Measurements from ENCODE around the gene TCEAL8. TPM values are rescaled to one million over a fixed set of nuclear protein-coding genes. Genes with fewer than 3 reads are reported as not detected.

The TCEAL8 gene
- 10 to 100 TPM; 32.4 to 35.4 TPM for total RNA-seq

- Mint-ChIP-seq H3K4me1 (ENCODE audit: low read depth) (peaks cover 21% of the 10 kb centered on the region), H3K9me3 (ENCODE audit: insufficient read depth) (no peaks in the 10 kb centered on the region), H3K27me3 (ENCODE audit: low read depth) (peaks cover 7% of the 10 kb centered on the region), H3K36me3 (ENCODE audit: low read depth) (peaks cover 18% of the 10 kb centered on the region), H3K4me3 (peak within 1 kb of the TSS; percentile 89), H3K27ac (peak within 1 kb of the TSS; percentile 96)
- CTCF ChIA-PET = interaction anchor here (0.6 kb wide), 1 partner anchor 44 kb away, joined by 4 read pairs; no protein-coding TSS in a partner anchor
- DNase-seq (peak; percentile 78), ATAC-seq (peak; percentile 88)
- POLR2A ChIA-PET = interaction anchor here (0.7 to 1.0 kb wide), 2 partner anchors 13 to 40 kb away, joined by 3 read pairs; partner anchors contain the start of gene BEX4
These were observed at the start of gene TCEAL8 for GRCh38 chrX:103254921-103255493. TCEAL8 (minus strand) TSS chrX:103255155; CDS start chrX:103253979, 1,176 bp downstream.

GRCh38 chrX:103304705-103305104 is 49.8 kb upstream of the TCEAL8 start:
- Mint-ChIP-seq H3K4me1 (ENCODE audit: low read depth) (peaks cover 6% of the 10 kb centered on the region), H3K4me3 (no peak overlapping the region), H3K9me3 (ENCODE audit: insufficient read depth) (no peaks in the 10 kb centered on the region), H3K36me3 (ENCODE audit: low read depth) (no peaks in the 10 kb centered on the region), H3K27me3 (ENCODE audit: low read depth) (no peaks in the 10 kb centered on the region), H3K27ac (no peak overlapping the region)
- DNase-seq (no peak), ATAC-seq (no peak)
- CTCF ChIA-PET = no interaction called here
- POLR2A ChIA-PET = no interaction called here

- CTCF ChIA-PET = no interaction called here
- ATAC-seq (no peak), DNase-seq (no peak)
- Mint-ChIP-seq H3K9me3 (ENCODE audit: insufficient read depth) (no peaks in the 10 kb centered on the region), H3K27ac (no peak overlapping the region), H3K27me3 (ENCODE audit: low read depth) (peaks cover 14% of the 10 kb centered on the region), H3K36me3 (ENCODE audit: low read depth) (no peaks in the 10 kb centered on the region), H3K4me1 (ENCODE audit: low read depth) (no peaks in the 10 kb centered on the region), H3K4me3 (no peak overlapping the region)
- POLR2A ChIA-PET = no interaction called here
These were observed 38.2 kb upstream of the TCEAL8 start for GRCh38 chrX:103293118-103293517.

- Mint-ChIP-seq H3K4me1 (ENCODE audit: low read depth) (peaks cover 3% of the 10 kb centered on the region), H3K9me3 (ENCODE audit: insufficient read depth) (no peaks in the 10 kb centered on the region), H3K27me3 (ENCODE audit: low read depth) (peaks cover 42% of the 10 kb centered on the region), H3K36me3 (ENCODE audit: low read depth) (no peaks in the 10 kb centered on the region), H3K27ac (no peak overlapping the region), H3K4me3 (no peak overlapping the region)
- DNase-seq (no peak), ATAC-seq (no peak)
- POLR2A ChIA-PET = no interaction called here
- CTCF ChIA-PET = no interaction called here
These were observed 24.7 kb upstream of the TCEAL8 start for GRCh38 chrX:103279624-103280023.

GRCh38 chrX:103276581-103277002 is 21.6 kb upstream of the TCEAL8 start, which contains the start of gene TCEAL5:
TCEAL5 (minus strand) TSS chrX:103276750; CDS start chrX:103274563, 2,187 bp downstream.
- POLR2A ChIA-PET = no interaction called here
- no peak within 1 kb of the TSS for H3K4me3 Mint-ChIP-seq
- H3K27me3 Mint-ChIP-seq (ENCODE audit: low read depth) = peaks cover 46% of the 10 kb centered on the region
- H3K27ac Mint-ChIP-seq = no peak within 1 kb of the TSS
- no peaks in the 10 kb centered on the region for H3K36me3 Mint-ChIP-seq (ENCODE audit: low read depth)
- no peaks in the 10 kb centered on the region for H3K9me3 Mint-ChIP-seq (ENCODE audit: insufficient read depth)
- ATAC-seq (no peak), DNase-seq (no peak)
- peaks cover 3% of the 10 kb centered on the region for H3K4me1 Mint-ChIP-seq (ENCODE audit: low read depth)
- CTCF ChIA-PET = no interaction called here

GRCh38 chrX:103275947-103276567 is 21.1 kb upstream of the TCEAL8 start:
- H3K4me1 Mint-ChIP-seq (ENCODE audit: low read depth) = peaks cover 3% of the 10 kb centered on the region
- no peak for ATAC-seq
- CTCF ChIA-PET = no interaction called here
- POLR2A ChIA-PET = no interaction called here
- H3K4me3 Mint-ChIP-seq = no peak overlapping the region
- peaks cover 48% of the 10 kb centered on the region for H3K27me3 Mint-ChIP-seq (ENCODE audit: low read depth)
- DNase-seq = no peak
- no peak overlapping the region for H3K27ac Mint-ChIP-seq
- no peaks in the 10 kb centered on the region for H3K36me3 Mint-ChIP-seq (ENCODE audit: low read depth)
- no peaks in the 10 kb centered on the region for H3K9me3 Mint-ChIP-seq (ENCODE audit: insufficient read depth)

- H3K36me3 Mint-ChIP-seq (ENCODE audit: low read depth) = no peaks in the 10 kb centered on the region
- no peak overlapping the region for H3K4me3 Mint-ChIP-seq
- peaks cover 3% of the 10 kb centered on the region for H3K4me1 Mint-ChIP-seq (ENCODE audit: low read depth)
- H3K27ac Mint-ChIP-seq = no peak overlapping the region
- ChIA-PET CTCF (no interaction called here), POLR2A (no interaction called here)
- no peak for DNase-seq
- ATAC-seq = no peak
- no peaks in the 10 kb centered on the region for H3K9me3 Mint-ChIP-seq (ENCODE audit: insufficient read depth)
- peaks cover 40% of the 10 kb centered on the region for H3K27me3 Mint-ChIP-seq (ENCODE audit: low read depth)
These were observed 19.3 kb upstream of the TCEAL8 start for GRCh38 chrX:103274284-103274683.

- Mint-ChIP-seq H3K27me3 (ENCODE audit: low read depth) (peaks cover 14% of the 10 kb centered on the region), H3K4me3 (no peak overlapping the region), H3K4me1 (ENCODE audit: low read depth) (peaks cover 20% of the 10 kb centered on the region), H3K9me3 (ENCODE audit: insufficient read depth) (no peaks in the 10 kb centered on the region), H3K36me3 (ENCODE audit: low read depth) (peaks cover 14% of the 10 kb centered on the region), H3K27ac (no peak overlapping the region)
- DNase-seq = no peak
- no peak for ATAC-seq
- ChIA-PET POLR2A (no interaction called here), CTCF (interaction anchor here (1.2 to 1.6 kb wide), 3 partner anchors 9 to 202 kb away, joined by 3 to 5 read pairs (median 4); no protein-coding TSS in a partner anchor)
These were observed 3.3 kb upstream of the TCEAL8 start for GRCh38 chrX:103258275-103258674.

- ChIA-PET POLR2A (no interaction called here), CTCF (no interaction called here)
- no peak overlapping the region for H3K4me3 Mint-ChIP-seq
- DNase-seq (no peak), ATAC-seq (no peak)
- H3K4me1 Mint-ChIP-seq (ENCODE audit: low read depth) = peaks cover 21% of the 10 kb centered on the region
- peaks cover 18% of the 10 kb centered on the region for H3K36me3 Mint-ChIP-seq (ENCODE audit: low read depth)
- H3K27ac Mint-ChIP-seq = no peak overlapping the region
- H3K27me3 Mint-ChIP-seq (ENCODE audit: low read depth) = peaks cover 9% of the 10 kb centered on the region
- H3K9me3 Mint-ChIP-seq (ENCODE audit: insufficient read depth) = no peaks in the 10 kb centered on the region
These were observed 1.7 kb upstream of the TCEAL8 start for GRCh38 chrX:103256651-103257050.

- Mint-ChIP-seq H3K27me3 (ENCODE audit: low read depth) (peaks cover 3% of the 10 kb centered on the region), H3K4me1 (ENCODE audit: low read depth) (peaks cover 21% of the 10 kb centered on the region), H3K9me3 (ENCODE audit: insufficient read depth) (no peaks in the 10 kb centered on the region), H3K27ac (peak overlapping the region; percentile 96), H3K4me3 (peak overlapping the region; percentile 89), H3K36me3 (ENCODE audit: low read depth) (peaks cover 18% of the 10 kb centered on the region)
- ATAC-seq (peak; percentile 60), DNase-seq (peak; percentile 57)
- ChIA-PET POLR2A (interaction anchor here (1.0 kb wide), 1 partner anchor 39 kb away, joined by 3 read pairs; the partner anchor contains the start of gene BEX4), CTCF (interaction anchor here (1.0 to 1.4 kb wide), 4 partner anchors 23 to 236 kb away, joined by 3 to 4 read pairs (median 3); no protein-coding TSS in a partner anchor)
These were observed 657 bp downstream of the TCEAL8 start for GRCh38 chrX:103254171-103254824.

- no peaks in the 10 kb centered on the region for H3K9me3 Mint-ChIP-seq (ENCODE audit: insufficient read depth)
- H3K27me3 Mint-ChIP-seq (ENCODE audit: low read depth) = peaks cover 3% of the 10 kb centered on the region
- ATAC-seq (no peak), DNase-seq (no peak)
- H3K4me3 Mint-ChIP-seq = peak overlapping the region; percentile 89
- peaks cover 18% of the 10 kb centered on the region for H3K36me3 Mint-ChIP-seq (ENCODE audit: low read depth)
- ChIA-PET POLR2A (no interaction called here), CTCF (interaction anchor here (1.0 to 1.4 kb wide), 4 partner anchors 23 to 237 kb away, joined by 3 to 4 read pairs (median 3); no protein-coding TSS in a partner anchor)
- peaks cover 21% of the 10 kb centered on the region for H3K4me1 Mint-ChIP-seq (ENCODE audit: low read depth)
- peak overlapping the region; percentile 96 for H3K27ac Mint-ChIP-seq
These were observed 1.3 kb downstream of the TCEAL8 start for GRCh38 chrX:103253608-103254007.

GRCh38 chrX:103250977-103251376 is 4.0 kb downstream of the TCEAL8 start:
- Mint-ChIP-seq H3K36me3 (ENCODE audit: low read depth) (peaks cover 18% of the 10 kb centered on the region), H3K4me3 (no peak overlapping the region), H3K27ac (no peak overlapping the region), H3K4me1 (ENCODE audit: low read depth) (peaks cover 21% of the 10 kb centered on the region), H3K9me3 (ENCODE audit: insufficient read depth) (no peaks in the 10 kb centered on the region), H3K27me3 (ENCODE audit: low read depth) (peaks cover 4% of the 10 kb centered on the region)
- CTCF ChIA-PET = interaction anchor here (1.0 kb wide), 2 partner anchors 40 kb away, joined by 4 to 5 read pairs; no protein-coding TSS in a partner anchor
- POLR2A ChIA-PET = no interaction called here
- DNase-seq (no peak), ATAC-seq (no peak)

All from activated CD8-positive, alpha-beta T cell treated with anti-CD3 and anti-CD28 coated beads, Interleukin-2, amount 10 ng/mL, durations not matched to agents 7 days and 5 days (primary cell).